ENCODE results near the gene DMXL2. TPM values are rescaled to one million over a fixed set of nuclear protein-coding genes. Genes with fewer than 3 reads are reported as not detected.
"Not testable (repeated sequence)": the region's sequence is repeated elsewhere in the genome, so short reads cannot be mapped to it uniquely, and the experiment has no call there.

DMXL2 gene
- total RNA-seq, 6 experiments from 2014 or later: 8.8 to 16.1 (median 12.7) TPM

GRCh38 chr15:51425517-51426040 is 197.0 kb downstream of the DMXL2 start:
- H3K27ac ChIP-seq: no peak overlapping the region
- H3K36me3 ChIP-seq: no peaks in the 10 kb centered on the region
- no peak overlapping the region for H3K4me3 ChIP-seq
- WGBS (ENCODE audit: insufficient coverage, low coverage, low lambda C conversion rate, missing lambda C conversion rate): 31% methylated on average over 1 of the region's 1 CpG
- TF ChIP-seq CTCF (IDR thresholded peaks at IDR 0.05): no peak
- no peak for TF ChIP-seq POLR2A (IDR thresholded peaks at IDR 0.05)
- no peaks in the 10 kb centered on the region for H3K9me3 ChIP-seq
- ATAC-seq (no peak), DNase-seq (no peak)
- intact Hi-C loops (cut with DNase I): no loop called here
- no peaks in the 10 kb centered on the region for H3K4me1 ChIP-seq
- no peaks in the 10 kb centered on the region for H3K27me3 ChIP-seq

- 43% methylated on average over 1 of the region's 1 CpG for WGBS (ENCODE audit: insufficient coverage, low coverage, low lambda C conversion rate, missing lambda C conversion rate)
- H3K4me3 ChIP-seq: no peak overlapping the region
- TF ChIP-seq CTCF (IDR thresholded peaks at IDR 0.05): no peak
- TF ChIP-seq POLR2A (IDR thresholded peaks at IDR 0.05): no peak
- H3K9me3 ChIP-seq: no peaks in the 10 kb centered on the region
- intact Hi-C loops (cut with DNase I): no loop called here
- H3K4me1 ChIP-seq: no peaks in the 10 kb centered on the region
- H3K27ac ChIP-seq: no peak overlapping the region
- DNase-seq (no peak), ATAC-seq (no peak)
- no peaks in the 10 kb centered on the region for H3K27me3 ChIP-seq
- H3K36me3 ChIP-seq: no peaks in the 10 kb centered on the region
Measured at GRCh38 chr15:51424780-51425179, 197.8 kb downstream of the DMXL2 start.

GRCh38 chr15:51423040-51423439 is 199.5 kb downstream of the DMXL2 start:
- H3K4me3 ChIP-seq; H3K27me3 ChIP-seq; H3K27ac ChIP-seq; H3K9me3 ChIP-seq; intact Hi-C loops (cut with DNase I); ATAC-seq; H3K4me1 ChIP-seq; H3K36me3 ChIP-seq; DNase-seq: not testable (repeated sequence)
- WGBS (ENCODE audit: insufficient coverage, low coverage, low lambda C conversion rate, missing lambda C conversion rate): 89% methylated on average over 3 of the region's 16 CpGs

- Histone ChIP-seq H3K4me3 (no peak overlapping the region), H3K9me3 (no peaks in the 10 kb centered on the region), H3K36me3 (no peaks in the 10 kb centered on the region), H3K4me1 (no peaks in the 10 kb centered on the region), H3K27me3 (no peaks in the 10 kb centered on the region), H3K27ac (no peak overlapping the region)
- intact Hi-C loops (cut with DNase I): no loop called here
- DNase-seq (no peak), ATAC-seq (no peak)
- no peak for TF ChIP-seq POLR2A (IDR thresholded peaks at IDR 0.05)
- TF ChIP-seq CTCF (IDR thresholded peaks at IDR 0.05): no peak
- 66% methylated on average over 4 of the region's 4 CpGs for WGBS (ENCODE audit: insufficient coverage, low coverage, low lambda C conversion rate, missing lambda C conversion rate)
Measured at GRCh38 chr15:51416129-51416528, 206.4 kb downstream of the DMXL2 start.

- no peak overlapping the region for H3K27ac ChIP-seq
- 62% methylated on average over 2 of the region's 4 CpGs for WGBS (ENCODE audit: insufficient coverage, low coverage, low lambda C conversion rate, missing lambda C conversion rate)
- no peak overlapping the region for H3K4me3 ChIP-seq
- H3K9me3 ChIP-seq: no peaks in the 10 kb centered on the region
- no peaks in the 10 kb centered on the region for H3K4me1 ChIP-seq
- no peaks in the 10 kb centered on the region for H3K36me3 ChIP-seq
- ATAC-seq (no peak), DNase-seq (no peak)
- intact Hi-C loops (cut with DNase I): no loop called here
- TF ChIP-seq CTCF (IDR thresholded peaks at IDR 0.05) (no peak), POLR2A (IDR thresholded peaks at IDR 0.05) (no peak)
- no peaks in the 10 kb centered on the region for H3K27me3 ChIP-seq
Measured at GRCh38 chr15:51414256-51414860, 208.2 kb downstream of the DMXL2 start.
